Measurements from ENCODE around the gene WARS2.

Gene WARS2

GRCh38 chr1:118989006-118989815 lies 151.2 kb downstream of the WARS2 start:
- Histone ChIP-seq H3K9ac (ENCODE audit: low read length) (no peak overlapping the region), H3K4me3 (ENCODE audit: low read length) (no peak overlapping the region), H3F3A (ENCODE audit: insufficient read depth, low read length) (no peaks in the 10 kb centered on the region), H3K79me2 (ENCODE audit: low read length) (no peaks in the 10 kb centered on the region), H3K27ac (ENCODE audit: low read length) (no peak overlapping the region), H3K9me3 (replicated peaks; ENCODE audit: insufficient read depth, low read length) (no peaks in the 10 kb centered on the region), H3K4me2 (ENCODE audit: low read depth, low read length) (no peak overlapping the region), H3K36me3 (replicated peaks; ENCODE audit: insufficient read depth, low read length) (no peaks in the 10 kb centered on the region), H3K4me1 (ENCODE audit: low read length) (no peaks in the 10 kb centered on the region), H2AFZ (ENCODE audit: low read length) (no peak overlapping the region), H4K20me1 (ENCODE audit: insufficient read depth, low read length) (no peaks in the 10 kb centered on the region), H3K9me2 (replicated peaks; ENCODE audit: insufficient read depth, low read length) (no peaks in the 10 kb centered on the region), H3K27me3 (replicated peaks; ENCODE audit: insufficient read depth, low read length) (no peaks in the 10 kb centered on the region)
- TF ChIP-seq, protein P1, sequence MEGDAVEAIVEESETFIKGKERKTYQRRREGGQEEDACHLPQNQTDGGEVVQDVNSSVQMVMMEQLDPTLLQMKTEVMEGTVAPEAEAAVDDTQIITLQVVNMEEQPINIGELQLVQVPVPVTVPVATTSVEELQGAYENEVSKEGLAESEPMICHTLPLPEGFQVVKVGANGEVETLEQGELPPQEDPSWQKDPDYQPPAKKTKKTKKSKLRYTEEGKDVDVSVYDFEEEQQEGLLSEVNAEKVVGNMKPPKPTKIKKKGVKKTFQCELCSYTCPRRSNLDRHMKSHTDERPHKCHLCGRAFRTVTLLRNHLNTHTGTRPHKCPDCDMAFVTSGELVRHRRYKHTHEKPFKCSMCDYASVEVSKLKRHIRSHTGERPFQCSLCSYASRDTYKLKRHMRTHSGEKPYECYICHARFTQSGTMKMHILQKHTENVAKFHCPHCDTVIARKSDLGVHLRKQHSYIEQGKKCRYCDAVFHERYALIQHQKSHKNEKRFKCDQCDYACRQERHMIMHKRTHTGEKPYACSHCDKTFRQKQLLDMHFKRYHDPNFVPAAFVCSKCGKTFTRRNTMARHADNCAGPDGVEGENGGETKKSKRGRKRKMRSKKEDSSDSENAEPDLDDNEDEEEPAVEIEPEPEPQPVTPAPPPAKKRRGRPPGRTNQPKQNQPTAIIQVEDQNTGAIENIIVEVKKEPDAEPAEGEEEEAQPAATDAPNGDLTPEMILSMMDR (IDR thresholded peaks at IDR 0.05; ENCODE audit: low read length): no peak
- TF ChIP-seq EZH2 (optimal IDR thresholded peaks at IDR 0.05; ENCODE audit: low read depth, low read length): no peak
- TF ChIP-seq EZH2phosphoT487 (IDR thresholded peaks at IDR 0.05; ENCODE audit: low read length): no peak
- no peak for DNase-seq

DNA sequence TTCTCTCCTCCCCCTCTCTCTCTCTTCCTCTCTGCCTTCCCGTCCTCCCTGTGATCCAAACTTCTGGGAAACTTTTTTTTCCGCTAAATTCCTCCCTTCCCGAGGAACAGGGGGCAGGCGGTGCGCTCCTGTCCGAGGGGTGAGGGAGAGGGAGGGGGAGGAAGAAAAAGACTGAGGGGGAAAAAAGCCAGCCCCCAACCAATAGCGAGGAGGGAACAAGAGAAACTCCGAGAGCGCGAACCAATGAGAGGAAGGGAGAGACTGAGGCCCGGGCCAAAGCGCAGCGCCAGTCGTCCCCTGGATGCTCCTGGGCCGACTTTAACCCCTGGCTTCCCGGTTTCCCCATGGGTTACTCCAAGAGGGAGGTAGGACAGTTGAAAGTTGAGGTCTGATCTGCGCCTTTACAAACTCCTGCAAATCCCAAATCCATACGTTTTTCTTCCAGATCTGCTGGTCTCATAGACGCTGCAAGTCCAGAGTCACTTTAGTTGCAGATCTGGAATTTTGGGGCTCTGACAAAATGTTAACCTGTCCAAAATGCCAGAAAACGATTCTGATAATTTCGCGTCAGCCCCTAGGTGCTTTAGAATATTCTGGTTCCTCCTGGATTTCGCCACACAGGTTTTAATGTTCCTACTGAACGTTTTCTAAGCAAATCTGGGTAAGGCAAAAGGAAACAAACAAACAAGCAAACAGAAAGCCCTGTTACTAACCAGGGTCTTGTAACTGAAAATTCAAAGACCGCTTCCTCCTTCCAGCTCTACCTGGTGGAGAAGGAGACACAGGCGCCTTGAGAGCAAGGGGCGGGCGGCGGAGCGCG lies 152.1 kb downstream of the WARS2 start, which contains the start of gene TBX15:
Gene TBX15 (minus strand): TSS at position 158 of the 820 bp plus-strand sequence. CDS start 548 bp downstream, outside the sequence.
- no peak within 1 kb of the TSS for H2AFZ ChIP-seq (ENCODE audit: low read length)
- no peak for DNase-seq

DNA sequence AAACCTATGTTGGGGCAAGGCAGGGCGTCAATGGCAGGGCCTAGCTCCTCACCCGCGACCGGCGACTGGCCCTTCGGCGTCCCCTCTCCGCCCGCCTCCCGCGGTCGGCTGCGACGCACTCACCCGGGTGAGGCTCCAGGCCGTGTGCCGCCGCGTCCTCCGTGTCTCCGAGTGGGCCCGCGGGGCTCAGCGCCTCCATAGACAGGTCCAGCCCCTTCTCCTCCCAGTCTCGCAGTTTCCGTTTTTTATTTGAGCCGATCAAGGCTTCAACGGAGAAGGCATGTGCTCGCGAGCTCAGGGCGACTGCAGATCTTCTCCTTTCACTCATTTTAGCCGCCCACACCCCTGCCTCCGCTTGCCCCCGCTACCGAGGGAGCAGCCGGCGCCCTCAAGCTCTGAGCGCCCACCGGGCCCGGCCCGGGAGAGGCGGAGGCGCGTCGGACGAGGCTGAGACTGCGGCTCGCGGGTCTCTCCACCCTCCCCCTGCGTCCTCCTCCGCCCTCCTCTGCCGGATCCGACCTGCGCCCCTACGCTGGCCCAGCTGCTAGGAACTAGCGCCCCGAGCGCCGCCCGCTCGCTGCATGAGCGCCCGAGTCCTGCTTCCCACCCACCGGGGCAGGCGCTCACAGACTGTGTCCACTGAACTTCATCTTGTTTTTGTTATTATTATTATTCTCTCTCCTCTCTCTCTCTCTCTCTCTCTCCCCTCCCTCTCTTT lies 152.8 kb downstream of the WARS2 start:
- Histone ChIP-seq H3F3A (ENCODE audit: insufficient read depth, low read length) (no peaks in the 10 kb centered on the region), H3K79me2 (ENCODE audit: low read length) (no peaks in the 10 kb centered on the region), H3K9me3 (replicated peaks; ENCODE audit: insufficient read depth, low read length) (no peaks in the 10 kb centered on the region), H4K20me1 (ENCODE audit: insufficient read depth, low read length) (no peaks in the 10 kb centered on the region), H3K36me3 (replicated peaks; ENCODE audit: insufficient read depth, low read length) (no peaks in the 10 kb centered on the region), H2AFZ (ENCODE audit: low read length) (no peak overlapping the region), H3K4me3 (ENCODE audit: low read length) (no peak overlapping the region), H3K9me2 (replicated peaks; ENCODE audit: insufficient read depth, low read length) (no peaks in the 10 kb centered on the region), H3K27me3 (replicated peaks; ENCODE audit: insufficient read depth, low read length) (no peaks in the 10 kb centered on the region), H3K4me2 (ENCODE audit: low read depth, low read length) (no peak overlapping the region), H3K27ac (ENCODE audit: low read length) (no peak overlapping the region), H3K9ac (ENCODE audit: low read length) (no peak overlapping the region), H3K4me1 (ENCODE audit: low read length) (no peaks in the 10 kb centered on the region)
- TF ChIP-seq EZH2phosphoT487 (IDR thresholded peaks at IDR 0.05; ENCODE audit: low read length) (no peak), EZH2 (optimal IDR thresholded peaks at IDR 0.05; ENCODE audit: low read depth, low read length) (no peak)
- TF ChIP-seq, protein P1 (IDR thresholded peaks at IDR 0.05; ENCODE audit: low read length): no peak
- DNase-seq: no peak

More for the DNA sequence above, 152.1 kb downstream of the WARS2 start, which contains the start of gene TBX15:
- Histone ChIP-seq H3K79me2 (ENCODE audit: low read length) (no peaks in the 10 kb centered on the region), H3K4me2 (ENCODE audit: low read depth, low read length) (no peak within 1 kb of the TSS), H3K9me3 (replicated peaks; ENCODE audit: insufficient read depth, low read length) (no peaks in the 10 kb centered on the region), H3K4me3 (ENCODE audit: low read length) (no peak within 1 kb of the TSS), H3F3A (ENCODE audit: insufficient read depth, low read length) (no peaks in the 10 kb centered on the region), H3K9me2 (replicated peaks; ENCODE audit: insufficient read depth, low read length) (no peaks in the 10 kb centered on the region), H3K9ac (ENCODE audit: low read length) (no peak within 1 kb of the TSS), H4K20me1 (ENCODE audit: insufficient read depth, low read length) (no peaks in the 10 kb centered on the region), H3K4me1 (ENCODE audit: low read length) (no peaks in the 10 kb centered on the region), H3K27me3 (replicated peaks; ENCODE audit: insufficient read depth, low read length) (no peaks in the 10 kb centered on the region), H3K36me3 (replicated peaks; ENCODE audit: insufficient read depth, low read length) (no peaks in the 10 kb centered on the region), H3K27ac (ENCODE audit: low read length) (no peak within 1 kb of the TSS)
- TF ChIP-seq, protein P1 (IDR thresholded peaks at IDR 0.05; ENCODE audit: low read length): no peak
- TF ChIP-seq EZH2 (optimal IDR thresholded peaks at IDR 0.05; ENCODE audit: low read depth, low read length): no peak
- no peak for TF ChIP-seq EZH2phosphoT487 (IDR thresholded peaks at IDR 0.05; ENCODE audit: low read length)
